HepG2 (cell line): ENCODE results near the gene CENPO.

Experiments used
- CBX2 ChIP-seq, 2 experiments: fragments of 200-600 bp in 1 of 2; sonication (generic); formaldehyde crosslinking in 1 of 2; IDR thresholded peaks; 2 replicates each; pipeline versions ENCODE4 v1.7.0 to v1.8.1; 2018 to 2022; ENCODE audit warnings: low read depth in 2 of 2, low read length in 1 of 2, mild to moderate bottlenecking in 1 of 2, missing genetic modification reagents in 1 of 2
- CTCF ChIP-seq: sonication (generic); formaldehyde crosslinking; IDR thresholded peaks from 2 replicates; pipeline ENCODE4 v1.5.0; 2020; ENCODE audit warnings: mild to moderate bottlenecking, missing genetic modification reagents, moderate library complexity
- E2F2 ChIP-seq: sonication (generic); formaldehyde crosslinking; IDR thresholded peaks from 2 replicates; pipeline ENCODE4 v1.4.0; 2020; ENCODE audit warnings: missing genetic modification reagents, borderline replicate concordance
- EP300 ChIP-seq, 3 experiments: sonication (generic) in 1 of 3; formaldehyde crosslinking in 1 of 3; IDR thresholded peaks; 2 replicates each; pipeline versions ENCODE4 v1.5.1 to v1.6.1; 2011 to 2020; ENCODE audit warnings: low read depth in 2 of 3, low read length in 2 of 3, borderline replicate concordance in 1 of 3, improper control_type of control experiment in 1 of 3, mild to moderate bottlenecking in 1 of 3, missing genetic modification reagents in 1 of 3, moderate library complexity in 1 of 3
- JUNB ChIP-seq: sonication (generic); formaldehyde crosslinking; IDR thresholded peaks from 2 replicates; pipeline ENCODE4 v1.8.0; 2022; ENCODE audit warnings: missing genetic modification reagents, mild to moderate bottlenecking, borderline replicate concordance
- LBX2 ChIP-seq: sonication (generic); formaldehyde crosslinking; IDR thresholded peaks from 2 replicates; pipeline ENCODE4 v1.5.0; 2020; ENCODE audit warnings: missing genetic modification reagents, mild to moderate bottlenecking, borderline replicate concordance
- SMARCC2 ChIP-seq: fragments of 450-650 bp; IDR thresholded peaks from 2 replicates; pipeline ENCODE4 v1.6.1; 2017; ENCODE audit warnings: antibody characterized with exemption, mild to moderate bottlenecking
- SUZ12 ChIP-seq: fragments of 150-350 bp; IDR thresholded peaks from 2 replicates; pipeline ENCODE4 v1.6.1; 2014; ENCODE audit warnings: low read depth, low read length
- ZNF761 ChIP-seq: sonication (generic); formaldehyde crosslinking; conservative IDR thresholded peaks from 2 replicates; pipeline ENCODE4 v1.4.0; 2020; ENCODE audit warnings: mild to moderate bottlenecking, missing genetic modification reagents
- TF ChIP-seq, protein P1 (sequence below): sonication (generic); formaldehyde crosslinking; IDR thresholded peaks from 2 replicates; pipeline ENCODE4 v1.4.0; 2020; ENCODE audit warnings: missing genetic modification reagents
- TF ChIP-seq, protein P2 (sequence below): sonication (generic); formaldehyde crosslinking; IDR thresholded peaks from 2 replicates; pipeline ENCODE4 v1.4.0; 2020; ENCODE audit warnings: missing genetic modification reagents
- TF ChIP-seq, protein P3 (sequence below): sonication (generic); formaldehyde crosslinking; IDR thresholded peaks from 2 replicates; pipeline ENCODE4 v1.4.0; 2020; ENCODE audit warnings: missing genetic modification reagents

- TF ChIP-seq, protein P1, sequence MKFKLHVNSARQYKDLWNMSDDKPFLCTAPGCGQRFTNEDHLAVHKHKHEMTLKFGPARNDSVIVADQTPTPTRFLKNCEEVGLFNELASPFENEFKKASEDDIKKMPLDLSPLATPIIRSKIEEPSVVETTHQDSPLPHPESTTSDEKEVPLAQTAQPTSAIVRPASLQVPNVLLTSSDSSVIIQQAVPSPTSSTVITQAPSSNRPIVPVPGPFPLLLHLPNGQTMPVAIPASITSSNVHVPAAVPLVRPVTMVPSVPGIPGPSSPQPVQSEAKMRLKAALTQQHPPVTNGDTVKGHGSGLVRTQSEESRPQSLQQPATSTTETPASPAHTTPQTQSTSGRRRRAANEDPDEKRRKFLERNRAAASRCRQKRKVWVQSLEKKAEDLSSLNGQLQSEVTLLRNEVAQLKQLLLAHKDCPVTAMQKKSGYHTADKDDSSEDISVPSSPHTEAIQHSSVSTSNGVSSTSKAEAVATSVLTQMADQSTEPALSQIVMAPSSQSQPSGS (CRISPR knock-in tag): no peak
- TF ChIP-seq EP300 (IDR thresholded peaks at IDR 0.05; ENCODE audit: low read depth in 2 of 2, low read length in 2 of 2) (no peak), EP300 (CRISPR knock-in tag; IDR thresholded peaks at IDR 0.05; ENCODE audit: borderline replicate concordance) (no peak), SMARCC2 (no peak), E2F2 (CRISPR knock-in tag) (no peak), CTCF (CRISPR knock-in tag) (no peak), ZNF761 (no peak), JUNB (CRISPR knock-in tag) (no peak), LBX2 (CRISPR knock-in tag) (no peak), SUZ12 (no peak), CBX2 (IDR thresholded peaks at IDR 0.05; ENCODE audit: low read depth, low read length) (no peak), CBX2 (CRISPR knock-in tag; IDR thresholded peaks at IDR 0.05; ENCODE audit: low read depth) (no peak)
- TF ChIP-seq, protein P2, sequence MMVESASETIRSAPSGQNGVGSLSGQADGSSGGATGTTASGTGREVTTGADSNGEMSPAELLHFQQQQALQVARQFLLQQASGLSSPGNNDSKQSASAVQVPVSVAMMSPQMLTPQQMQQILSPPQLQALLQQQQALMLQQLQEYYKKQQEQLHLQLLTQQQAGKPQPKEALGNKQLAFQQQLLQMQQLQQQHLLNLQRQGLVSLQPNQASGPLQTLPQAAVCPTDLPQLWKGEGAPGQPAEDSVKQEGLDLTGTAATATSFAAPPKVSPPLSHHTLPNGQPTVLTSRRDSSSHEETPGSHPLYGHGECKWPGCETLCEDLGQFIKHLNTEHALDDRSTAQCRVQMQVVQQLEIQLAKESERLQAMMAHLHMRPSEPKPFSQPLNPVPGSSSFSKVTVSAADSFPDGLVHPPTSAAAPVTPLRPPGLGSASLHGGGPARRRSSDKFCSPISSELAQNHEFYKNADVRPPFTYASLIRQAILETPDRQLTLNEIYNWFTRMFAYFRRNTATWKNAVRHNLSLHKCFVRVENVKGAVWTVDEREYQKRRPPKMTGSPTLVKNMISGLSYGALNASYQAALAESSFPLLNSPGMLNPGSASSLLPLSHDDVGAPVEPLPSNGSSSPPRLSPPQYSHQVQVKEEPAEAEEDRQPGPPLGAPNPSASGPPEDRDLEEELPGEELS: no peak
- TF ChIP-seq, protein P3, sequence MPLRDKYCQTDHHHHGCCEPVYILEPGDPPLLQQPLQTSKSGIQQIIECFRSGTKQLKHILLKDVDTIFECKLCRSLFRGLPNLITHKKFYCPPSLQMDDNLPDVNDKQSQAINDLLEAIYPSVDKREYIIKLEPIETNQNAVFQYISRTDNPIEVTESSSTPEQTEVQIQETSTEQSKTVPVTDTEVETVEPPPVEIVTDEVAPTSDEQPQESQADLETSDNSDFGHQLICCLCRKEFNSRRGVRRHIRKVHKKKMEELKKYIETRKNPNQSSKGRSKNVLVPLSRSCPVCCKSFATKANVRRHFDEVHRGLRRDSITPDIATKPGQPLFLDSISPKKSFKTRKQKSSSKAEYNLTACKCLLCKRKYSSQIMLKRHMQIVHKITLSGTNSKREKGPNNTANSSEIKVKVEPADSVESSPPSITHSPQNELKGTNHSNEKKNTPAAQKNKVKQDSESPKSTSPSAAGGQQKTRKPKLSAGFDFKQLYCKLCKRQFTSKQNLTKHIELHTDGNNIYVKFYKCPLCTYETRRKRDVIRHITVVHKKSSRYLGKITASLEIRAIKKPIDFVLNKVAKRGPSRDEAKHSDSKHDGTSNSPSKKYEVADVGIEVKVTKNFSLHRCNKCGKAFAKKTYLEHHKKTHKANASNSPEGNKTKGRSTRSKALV (CRISPR knock-in tag): no peak
Observed at GRCh38 chr2:24863641-24864040, 70.4 kb downstream of the CENPO start.
